ENCODE measurements around the gene CRTC1.

DNA sequence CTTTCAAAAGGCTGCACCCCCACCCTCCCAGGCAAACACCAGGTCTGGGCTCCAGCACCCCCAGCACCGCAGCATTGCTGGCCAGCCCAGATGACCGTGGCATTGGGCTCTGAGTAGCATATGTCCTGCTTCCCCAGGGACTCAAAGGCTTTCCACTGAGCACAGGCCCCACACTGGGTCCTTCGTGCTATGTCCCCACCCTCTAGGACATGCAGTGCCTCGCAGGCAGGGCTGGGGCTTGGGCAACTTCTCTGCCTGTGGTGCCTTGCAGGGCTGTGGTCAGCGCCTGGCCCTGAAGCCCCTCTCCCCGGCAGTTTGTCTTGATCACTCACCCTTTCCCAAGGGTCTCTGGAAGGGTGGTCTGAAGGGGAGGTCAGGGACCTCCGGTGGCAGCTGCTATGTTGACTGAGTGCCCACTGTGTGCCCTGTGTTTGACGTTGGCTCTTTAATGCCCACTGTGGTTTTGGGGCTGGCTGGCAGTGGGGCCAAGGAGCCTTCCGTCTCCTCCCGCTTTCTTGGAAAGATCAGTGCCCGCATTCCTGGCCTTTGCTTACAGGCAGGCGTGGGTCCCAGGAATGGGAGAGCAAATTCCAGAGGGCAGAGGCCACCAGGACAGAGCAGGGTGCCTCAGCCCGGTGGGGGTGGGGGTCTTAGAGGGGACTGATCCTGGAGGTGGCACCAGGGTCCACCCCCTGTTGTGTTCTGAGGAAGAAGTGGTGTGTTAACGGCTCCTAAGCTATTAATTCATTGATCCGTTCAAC, 20.3 kb upstream of the CRTC1 start:
- TF ChIP-seq, protein P1, sequence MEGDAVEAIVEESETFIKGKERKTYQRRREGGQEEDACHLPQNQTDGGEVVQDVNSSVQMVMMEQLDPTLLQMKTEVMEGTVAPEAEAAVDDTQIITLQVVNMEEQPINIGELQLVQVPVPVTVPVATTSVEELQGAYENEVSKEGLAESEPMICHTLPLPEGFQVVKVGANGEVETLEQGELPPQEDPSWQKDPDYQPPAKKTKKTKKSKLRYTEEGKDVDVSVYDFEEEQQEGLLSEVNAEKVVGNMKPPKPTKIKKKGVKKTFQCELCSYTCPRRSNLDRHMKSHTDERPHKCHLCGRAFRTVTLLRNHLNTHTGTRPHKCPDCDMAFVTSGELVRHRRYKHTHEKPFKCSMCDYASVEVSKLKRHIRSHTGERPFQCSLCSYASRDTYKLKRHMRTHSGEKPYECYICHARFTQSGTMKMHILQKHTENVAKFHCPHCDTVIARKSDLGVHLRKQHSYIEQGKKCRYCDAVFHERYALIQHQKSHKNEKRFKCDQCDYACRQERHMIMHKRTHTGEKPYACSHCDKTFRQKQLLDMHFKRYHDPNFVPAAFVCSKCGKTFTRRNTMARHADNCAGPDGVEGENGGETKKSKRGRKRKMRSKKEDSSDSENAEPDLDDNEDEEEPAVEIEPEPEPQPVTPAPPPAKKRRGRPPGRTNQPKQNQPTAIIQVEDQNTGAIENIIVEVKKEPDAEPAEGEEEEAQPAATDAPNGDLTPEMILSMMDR (IDR thresholded peaks at IDR 0.05) = no peak
- no peak for TF ChIP-seq POLR2A (IDR thresholded peaks at IDR 0.05)

All from heart left ventricle (tissue), 13 donors.